Measurements from ENCODE around the gene LDLRAD2. TPM values are rescaled to one million over a fixed set of nuclear protein-coding genes. Genes with fewer than 3 reads are reported as not detected.

Gene LDLRAD2
- under 0.01 TPM in 1 of 2 replicates, not detected in the other for total RNA-seq

DNA sequence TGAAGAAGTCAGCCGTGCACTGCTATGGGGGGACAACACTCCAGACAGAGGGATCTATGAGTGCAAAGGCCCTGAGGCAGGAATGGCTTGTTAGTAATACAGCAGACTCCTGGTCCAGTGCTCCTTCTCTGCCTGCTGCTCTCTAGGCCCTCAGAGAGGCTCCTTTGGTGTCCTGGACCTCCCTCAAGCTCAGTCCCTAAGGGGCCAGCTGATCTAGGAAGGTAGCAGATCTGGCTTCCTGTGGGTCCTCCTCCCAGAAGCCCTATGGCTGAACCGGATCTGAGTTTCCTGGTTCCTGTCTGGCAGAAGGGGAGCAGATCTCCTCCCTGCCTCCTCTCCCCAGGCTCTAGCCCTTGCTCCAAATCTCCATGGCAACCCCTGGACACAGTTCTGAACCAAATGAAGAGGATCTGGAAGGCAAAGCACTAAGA lies at the start of gene LDLRAD2:
LDLRAD2 (plus strand) TSS at position 391 of the 431 bp plus-strand sequence. CDS start 187 bp downstream, outside the sequence.

DNA sequence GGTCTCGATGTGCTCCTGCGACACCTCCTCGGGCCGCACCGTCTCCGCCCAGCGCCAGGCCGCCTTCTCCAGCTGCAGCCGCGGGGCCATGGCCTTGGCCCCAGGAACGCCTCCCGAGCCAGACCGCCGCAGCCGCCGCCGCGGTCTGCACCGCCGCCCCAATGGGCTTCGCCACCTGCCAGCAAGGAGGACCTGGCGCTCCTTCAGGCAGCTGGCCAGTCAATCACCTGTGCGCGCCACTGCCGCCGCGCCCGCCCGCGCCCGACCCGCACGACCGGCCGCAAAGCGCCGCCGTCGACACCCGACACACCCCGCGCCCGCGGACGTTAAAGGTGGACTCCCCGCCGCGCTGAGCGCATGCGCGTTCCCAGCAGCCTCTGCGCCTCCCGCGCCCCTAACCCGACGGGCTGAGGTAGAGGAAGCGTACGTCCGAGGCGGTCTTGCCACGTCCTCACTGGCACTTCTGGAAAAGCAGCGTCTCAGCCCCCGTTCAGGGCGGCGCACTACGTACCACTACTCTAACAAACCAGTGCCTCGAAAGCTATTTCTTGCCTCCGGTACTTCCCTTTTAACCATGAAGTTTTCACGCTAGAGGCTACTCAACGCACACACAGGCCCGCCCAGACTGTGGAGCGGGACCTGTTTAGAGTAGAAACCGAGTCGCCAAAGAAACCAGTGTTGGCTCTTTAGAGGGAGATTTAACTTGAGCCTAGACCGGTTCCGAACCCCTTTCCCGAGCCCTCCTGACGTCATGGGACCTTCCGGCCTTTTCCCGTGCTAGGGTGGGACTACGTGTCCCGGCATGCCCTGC lies 29.0 kb upstream of the LDLRAD2 start, which contains the start of gene USP48:
USP48 (minus strand) TSS at position 282 of the 811 bp plus-strand sequence; CDS start at position 90, 192 bp downstream.

Other genes starting within 250 kb of the LDLRAD2 start
- gene RAP1GAP, start 142.9 kb upstream of the LDLRAD2 start, total RNA-seq, result not detected in 2 replicates
- 22.8 and 23.7 TPM in 2 replicates for gene USP48, start 29.1 kb upstream of the LDLRAD2 start, total RNA-seq
- 92.8 and 107 TPM in 2 replicates for gene HSPG2, start 125.0 kb downstream of the LDLRAD2 start, total RNA-seq
- not detected in 2 replicates for gene CELA3B, start 164.8 kb downstream of the LDLRAD2 start, total RNA-seq
- gene CELA3A, start 189.4 kb downstream of the LDLRAD2 start, total RNA-seq, result not detected in 2 replicates
- 363 and 392 TPM in 2 replicates for gene CDC42, start 240.4 kb downstream of the LDLRAD2 start, total RNA-seq

All from myometrial cell (primary cell).